HepG2 (cell line): ENCODE measurements around the gene IFT43. TPM values are rescaled to one million over a fixed set of nuclear protein-coding genes. Genes with fewer than 3 reads are reported as not detected.

Experiments
- CBFB ChIP-seq: sonication (generic); formaldehyde crosslinking; IDR thresholded peaks from 2 replicates; pipeline ENCODE4 v1.4.0; 2020; ENCODE audit warnings: missing genetic modification reagents
- ESRRA ChIP-seq: sonication (generic); formaldehyde crosslinking; IDR thresholded peaks from 2 replicates; pipeline ENCODE4 v1.5.1; 2020; ENCODE audit warnings: mild to moderate bottlenecking, low read depth, missing genetic modification reagents
- FOXP4 ChIP-seq: sonication (generic); formaldehyde crosslinking; IDR thresholded peaks from 2 replicates; pipeline ENCODE4 v1.4.0; 2020; ENCODE audit warnings: missing genetic modification reagents
- HBP1 ChIP-seq: IDR thresholded peaks from 2 replicates; pipeline ENCODE4 v1.6.1; 2016; ENCODE audit warnings: low read depth, control low read depth
- IKZF4 ChIP-seq: sonication (generic); formaldehyde crosslinking; IDR thresholded peaks from 2 replicates; pipeline ENCODE4 v1.5.1; 2020; ENCODE audit warnings: borderline replicate concordance, mild to moderate bottlenecking, low read depth, missing genetic modification reagents; ENCODE audit errors: not compliant biosample characterization
- MED1 ChIP-seq: sonication (generic); formaldehyde crosslinking; IDR thresholded peaks from 2 replicates; pipeline ENCODE4 v1.4.0; 2020; ENCODE audit warnings: missing genetic modification reagents
- NFE2L1 ChIP-seq: sonication (generic); formaldehyde crosslinking; IDR thresholded peaks from 2 replicates; pipeline ENCODE4 v1.4.0; 2020; ENCODE audit warnings: missing genetic modification reagents, mild to moderate bottlenecking, borderline replicate concordance
- NR2F2 ChIP-seq: IDR thresholded peaks from 2 replicates; pipeline ENCODE4 v1.6.1; 2012; ENCODE audit warnings: low read depth, inconsistent platforms, borderline replicate concordance
- SP5 ChIP-seq: IDR thresholded peaks from 2 replicates; pipeline ENCODE4 v1.6.1; 2016; ENCODE audit warnings: low read depth, borderline replicate concordance
- ZBED4 ChIP-seq: sonication (generic); formaldehyde crosslinking; IDR thresholded peaks from 2 replicates; pipeline ENCODE4 v1.4.0; 2020; ENCODE audit warnings: missing genetic modification reagents, borderline replicate concordance
- ZNF768 ChIP-seq: sonication (generic); formaldehyde crosslinking; IDR thresholded peaks from 2 replicates; pipeline ENCODE4 v1.4.0; 2020; ENCODE audit warnings: missing genetic modification reagents
- polyA plus RNA-seq, 8 experiments: library from polyadenylated mRNA; depleted of rRNA in 3 of 8; stranded (reverse) in 7 of 8; unstranded in 1 of 8; fragments of >200 nt; fragmentation: Illumina TruSeq in 4 of 8; extraction: Trizol in 4 of 8; gene quantifications; 2 replicates each; pipeline versions ENCODE4 v1.2.1 to v1.2.3, GENCODE V29; 2011 to 2016; ENCODE audit warnings: low read depth in 4 of 8, missing spikeins in 1 of 8, mixed read lengths in 1 of 8; ENCODE audit not compliant: insufficient read depth in 1 of 8
- total RNA-seq, 5 experiments: library from RNA; depleted of rRNA; stranded (reverse); fragments of >200 nt; fragmentation: Illumina TruSeq; extraction: Trizol; gene quantifications; 2 replicates each; pipeline ENCODE4 v1.2.3, GENCODE V29; 2016; ENCODE audit warnings: low read depth in 1 of 5
- TF ChIP-seq, protein P1 (sequence below): sonication (generic); formaldehyde crosslinking; IDR thresholded peaks from 2 replicates; pipeline ENCODE4 v1.4.0; 2020; ENCODE audit warnings: mild to moderate bottlenecking, missing genetic modification reagents
- TF ChIP-seq, protein P2 (sequence below): sonication (generic); formaldehyde crosslinking; conservative IDR thresholded peaks from 2 replicates; pipeline ENCODE4 v1.8.0; 2022; ENCODE audit warnings: mild to moderate bottlenecking, moderate library complexity, missing genetic modification reagents
- TF ChIP-seq, protein P3 (sequence below): IDR thresholded peaks from 2 replicates; pipeline ENCODE4 v1.4.0; 2020; ENCODE audit warnings: mild to moderate bottlenecking, missing genetic modification reagents

The IFT43 gene
- total and polyA plus RNA-seq, 2 of the 13 experiments (the other 11 are each of a cell fraction or from before 2014, with no cell fraction given), result 0.15 to 0.55 TPM

GRCh38 chr14:76073717-76074116 is 88.2 kb downstream of the IFT43 start (continued):
- TF ChIP-seq, protein P1, sequence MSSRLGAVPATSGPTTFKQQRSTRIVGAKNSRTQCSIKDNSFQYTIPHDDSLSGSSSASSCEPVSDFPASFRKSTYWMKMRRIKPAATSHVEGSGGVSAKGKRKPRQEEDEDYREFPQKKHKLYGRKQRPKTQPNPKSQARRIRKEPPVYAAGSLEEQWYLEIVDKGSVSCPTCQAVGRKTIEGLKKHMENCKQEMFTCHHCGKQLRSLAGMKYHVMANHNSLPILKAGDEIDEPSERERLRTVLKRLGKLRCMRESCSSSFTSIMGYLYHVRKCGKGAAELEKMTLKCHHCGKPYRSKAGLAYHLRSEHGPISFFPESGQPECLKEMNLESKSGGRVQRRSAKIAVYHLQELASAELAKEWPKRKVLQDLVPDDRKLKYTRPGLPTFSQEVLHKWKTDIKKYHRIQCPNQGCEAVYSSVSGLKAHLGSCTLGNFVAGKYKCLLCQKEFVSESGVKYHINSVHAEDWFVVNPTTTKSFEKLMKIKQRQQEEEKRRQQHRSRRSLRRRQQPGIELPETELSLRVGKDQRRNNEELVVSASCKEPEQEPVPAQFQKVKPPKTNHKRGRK (CRISPR knock-in tag), result no peak
- TF ChIP-seq MED1 (CRISPR knock-in tag), result no peak
- TF ChIP-seq NFE2L1 (CRISPR knock-in tag), result no peak
- TF ChIP-seq HBP1 (CRISPR knock-in tag), result no peak
- no peak for TF ChIP-seq FOXP4 (CRISPR knock-in tag)
- TF ChIP-seq, protein P2, sequence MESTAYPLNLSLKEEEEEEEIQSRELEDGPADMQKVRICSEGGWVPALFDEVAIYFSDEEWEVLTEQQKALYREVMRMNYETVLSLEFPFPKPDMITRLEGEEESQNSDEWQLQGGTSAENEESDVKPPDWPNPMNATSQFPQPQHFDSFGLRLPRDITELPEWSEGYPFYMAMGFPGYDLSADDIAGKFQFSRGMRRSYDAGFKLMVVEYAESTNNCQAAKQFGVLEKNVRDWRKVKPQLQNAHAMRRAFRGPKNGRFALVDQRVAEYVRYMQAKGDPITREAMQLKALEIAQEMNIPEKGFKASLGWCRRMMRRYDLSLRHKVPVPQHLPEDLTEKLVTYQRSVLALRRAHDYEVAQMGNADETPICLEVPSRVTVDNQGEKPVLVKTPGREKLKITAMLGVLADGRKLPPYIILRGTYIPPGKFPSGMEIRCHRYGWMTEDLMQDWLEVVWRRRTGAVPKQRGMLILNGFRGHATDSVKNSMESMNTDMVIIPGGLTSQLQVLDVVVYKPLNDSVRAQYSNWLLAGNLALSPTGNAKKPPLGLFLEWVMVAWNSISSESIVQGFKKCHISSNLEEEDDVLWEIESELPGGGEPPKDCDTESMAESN, result no peak
- TF ChIP-seq ZNF768 (CRISPR knock-in tag), result no peak
- TF ChIP-seq, protein P3, sequence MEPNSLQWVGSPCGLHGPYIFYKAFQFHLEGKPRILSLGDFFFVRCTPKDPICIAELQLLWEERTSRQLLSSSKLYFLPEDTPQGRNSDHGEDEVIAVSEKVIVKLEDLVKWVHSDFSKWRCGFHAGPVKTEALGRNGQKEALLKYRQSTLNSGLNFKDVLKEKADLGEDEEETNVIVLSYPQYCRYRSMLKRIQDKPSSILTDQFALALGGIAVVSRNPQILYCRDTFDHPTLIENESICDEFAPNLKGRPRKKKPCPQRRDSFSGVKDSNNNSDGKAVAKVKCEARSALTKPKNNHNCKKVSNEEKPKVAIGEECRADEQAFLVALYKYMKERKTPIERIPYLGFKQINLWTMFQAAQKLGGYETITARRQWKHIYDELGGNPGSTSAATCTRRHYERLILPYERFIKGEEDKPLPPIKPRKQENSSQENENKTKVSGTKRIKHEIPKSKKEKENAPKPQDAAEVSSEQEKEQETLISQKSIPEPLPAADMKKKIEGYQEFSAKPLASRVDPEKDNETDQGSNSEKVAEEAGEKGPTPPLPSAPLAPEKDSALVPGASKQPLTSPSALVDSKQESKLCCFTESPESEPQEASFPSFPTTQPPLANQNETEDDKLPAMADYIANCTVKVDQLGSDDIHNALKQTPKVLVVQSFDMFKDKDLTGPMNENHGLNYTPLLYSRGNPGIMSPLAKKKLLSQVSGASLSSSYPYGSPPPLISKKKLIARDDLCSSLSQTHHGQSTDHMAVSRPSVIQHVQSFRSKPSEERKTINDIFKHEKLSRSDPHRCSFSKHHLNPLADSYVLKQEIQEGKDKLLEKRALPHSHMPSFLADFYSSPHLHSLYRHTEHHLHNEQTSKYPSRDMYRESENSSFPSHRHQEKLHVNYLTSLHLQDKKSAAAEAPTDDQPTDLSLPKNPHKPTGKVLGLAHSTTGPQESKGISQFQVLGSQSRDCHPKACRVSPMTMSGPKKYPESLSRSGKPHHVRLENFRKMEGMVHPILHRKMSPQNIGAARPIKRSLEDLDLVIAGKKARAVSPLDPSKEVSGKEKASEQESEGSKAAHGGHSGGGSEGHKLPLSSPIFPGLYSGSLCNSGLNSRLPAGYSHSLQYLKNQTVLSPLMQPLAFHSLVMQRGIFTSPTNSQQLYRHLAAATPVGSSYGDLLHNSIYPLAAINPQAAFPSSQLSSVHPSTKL, result no peak
- TF ChIP-seq SP5, result no peak
- no peak for TF ChIP-seq IKZF4 (CRISPR knock-in tag)
- no peak for TF ChIP-seq NR2F2
- TF ChIP-seq CBFB, result no peak
- TF ChIP-seq ESRRA (CRISPR knock-in tag), result no peak
- no peak for TF ChIP-seq ZBED4 (CRISPR knock-in tag)
